HEK293 (cell line): ENCODE measurements around the gene CTDSPL2.

ENCODE experiments used
- BCL11A ChIP-seq: fragments of 450-650 bp; formaldehyde crosslinking; IDR thresholded peaks from 2 replicates; pipeline ENCODE4 v1.5.1; 2016; ENCODE audit warnings: low read depth, missing biosample characterization, missing genetic modification characterization
- EGR2 ChIP-seq: fragments of 450-650 bp; formaldehyde crosslinking; IDR thresholded peaks from 2 replicates; pipeline ENCODE4 v1.5.1; 2016; ENCODE audit warnings: low read depth, missing biosample characterization, missing genetic modification characterization
- FEZF1 ChIP-seq: fragments of 450-650 bp; formaldehyde crosslinking; IDR thresholded peaks from 2 replicates; pipeline ENCODE4 v1.5.1; 2016; ENCODE audit warnings: missing biosample characterization, missing genetic modification characterization
- GFI1B ChIP-seq: fragments of 450-650 bp; formaldehyde crosslinking; IDR thresholded peaks from 2 replicates; pipeline ENCODE4 v1.5.1; 2016; ENCODE audit warnings: missing biosample characterization, missing genetic modification characterization
- IKZF3 ChIP-seq: fragments of 450-650 bp; IDR thresholded peaks from 2 replicates; pipeline ENCODE4 v1.5.0; 2018; ENCODE audit warnings: missing biosample characterization, mild to moderate bottlenecking, missing genetic modification characterization, moderate library complexity
- KLF10 ChIP-seq: fragments of 450-650 bp; IDR thresholded peaks from 2 replicates; pipeline ENCODE4 v1.5.1; 2018; ENCODE audit warnings: missing biosample characterization, mild to moderate bottlenecking, missing genetic modification characterization
- MYNN ChIP-seq: fragments of 450-650 bp; formaldehyde crosslinking; IDR thresholded peaks from 2 replicates; pipeline ENCODE4 v1.5.1; 2016; ENCODE audit warnings: missing biosample characterization, missing genetic modification characterization, borderline replicate concordance
- PRDM2 ChIP-seq: fragments of 450-650 bp; formaldehyde crosslinking; IDR thresholded peaks from 2 replicates; pipeline ENCODE4 v1.5.1; 2016; ENCODE audit warnings: missing biosample characterization, missing genetic modification characterization, borderline replicate concordance
- SCRT2 ChIP-seq: fragments of 450-650 bp; formaldehyde crosslinking; IDR thresholded peaks from 2 replicates; pipeline ENCODE4 v1.5.1; 2016; ENCODE audit warnings: missing biosample characterization, missing genetic modification characterization
- ZBTB1 ChIP-seq: fragments of 450-650 bp; formaldehyde crosslinking; IDR thresholded peaks from 2 replicates; pipeline ENCODE4 v1.5.1; 2016; ENCODE audit warnings: missing biosample characterization, missing genetic modification characterization
- ZBTB20 ChIP-seq: fragments of 450-650 bp; formaldehyde crosslinking; IDR thresholded peaks from 2 replicates; pipeline ENCODE4 v1.5.1; 2016; ENCODE audit warnings: missing biosample characterization, missing genetic modification characterization
- ZBTB7A ChIP-seq: fragments of 450-650 bp; formaldehyde crosslinking; IDR thresholded peaks from 2 replicates; pipeline ENCODE4 v1.5.1; 2016; ENCODE audit warnings: low read depth, missing biosample characterization, missing genetic modification characterization
- ZNF138 ChIP-seq: fragments of 450-650 bp; formaldehyde crosslinking; IDR thresholded peaks from 2 replicates; pipeline ENCODE4 v1.5.1; 2016; ENCODE audit warnings: missing biosample characterization, missing genetic modification characterization, borderline replicate concordance
- ZNF169 ChIP-seq: fragments of 450-650 bp; formaldehyde crosslinking; IDR thresholded peaks from 2 replicates; pipeline ENCODE4 v1.5.1; 2016; ENCODE audit warnings: missing biosample characterization, missing genetic modification characterization
- ZNF202 ChIP-seq: fragments of 450-650 bp; formaldehyde crosslinking; IDR thresholded peaks from 2 replicates; pipeline ENCODE4 v1.5.1; 2016; ENCODE audit warnings: missing biosample characterization, missing genetic modification characterization, borderline replicate concordance
- ZNF221 ChIP-seq: fragments of 450-650 bp; formaldehyde crosslinking; IDR thresholded peaks from 2 replicates; pipeline ENCODE4 v1.5.1; 2017; ENCODE audit warnings: missing biosample characterization, missing genetic modification characterization, borderline replicate concordance
- ZNF239 ChIP-seq: fragments of 450-650 bp; formaldehyde crosslinking; IDR thresholded peaks from 2 replicates; pipeline ENCODE4 v1.5.1; 2016; ENCODE audit warnings: missing biosample characterization, missing genetic modification characterization
- ZNF350 ChIP-seq: fragments of 450-650 bp; formaldehyde crosslinking; IDR thresholded peaks from 2 replicates; pipeline ENCODE4 v1.5.0; 2017; ENCODE audit warnings: missing biosample characterization, mild to moderate bottlenecking, missing genetic modification characterization
- ZNF398 ChIP-seq: fragments of 450-650 bp; formaldehyde crosslinking; IDR thresholded peaks from 2 replicates; pipeline ENCODE4 v1.5.1; 2017; ENCODE audit warnings: missing biosample characterization, missing genetic modification characterization
- ZNF404 ChIP-seq: fragments of 450-650 bp; formaldehyde crosslinking; IDR thresholded peaks from 2 replicates; pipeline ENCODE4 v1.5.1; 2017; ENCODE audit warnings: missing biosample characterization, missing genetic modification characterization
- ZNF423 ChIP-seq: fragments of 450-650 bp; formaldehyde crosslinking; IDR thresholded peaks from 2 replicates; pipeline ENCODE4 v1.5.1; 2016; ENCODE audit warnings: missing biosample characterization, missing genetic modification characterization
- ZNF600 ChIP-seq: fragments of 450-650 bp; formaldehyde crosslinking; IDR thresholded peaks from 2 replicates; pipeline ENCODE4 v1.5.1; 2016; ENCODE audit warnings: missing biosample characterization, missing genetic modification characterization
- ZNF626 ChIP-seq: fragments of 450-650 bp; sonication (Bioruptor Pico); formaldehyde crosslinking; IDR thresholded peaks from 2 replicates; pipeline ENCODE4 v1.5.1; 2018; ENCODE audit warnings: missing biosample characterization, missing genetic modification characterization, inconsistent platforms
- ZNF629 ChIP-seq: fragments of 450-650 bp; formaldehyde crosslinking; IDR thresholded peaks from 2 replicates; pipeline ENCODE4 v1.5.1; 2017; ENCODE audit warnings: missing biosample characterization, missing genetic modification characterization
- ZNF701 ChIP-seq: fragments of 450-650 bp; formaldehyde crosslinking; IDR thresholded peaks from 2 replicates; pipeline ENCODE4 v1.5.1; 2016; ENCODE audit warnings: missing biosample characterization, missing genetic modification characterization
- ZXDB ChIP-seq: fragments of 450-650 bp; formaldehyde crosslinking; IDR thresholded peaks from 2 replicates; pipeline ENCODE4 v1.5.1; 2016; ENCODE audit warnings: missing biosample characterization, missing genetic modification characterization
- TF ChIP-seq, protein P1 (sequence below): fragments of 450-650 bp; formaldehyde crosslinking; IDR thresholded peaks from 2 replicates; pipeline ENCODE4 v1.5.1; 2016; ENCODE audit warnings: missing biosample characterization, missing genetic modification characterization
- TF ChIP-seq, protein P2 (sequence below): fragments of 450-650 bp; formaldehyde crosslinking; IDR thresholded peaks from 2 replicates; pipeline ENCODE4 v1.5.1; 2016; ENCODE audit warnings: missing biosample characterization, missing genetic modification characterization

Gene CTDSPL2

DNA sequence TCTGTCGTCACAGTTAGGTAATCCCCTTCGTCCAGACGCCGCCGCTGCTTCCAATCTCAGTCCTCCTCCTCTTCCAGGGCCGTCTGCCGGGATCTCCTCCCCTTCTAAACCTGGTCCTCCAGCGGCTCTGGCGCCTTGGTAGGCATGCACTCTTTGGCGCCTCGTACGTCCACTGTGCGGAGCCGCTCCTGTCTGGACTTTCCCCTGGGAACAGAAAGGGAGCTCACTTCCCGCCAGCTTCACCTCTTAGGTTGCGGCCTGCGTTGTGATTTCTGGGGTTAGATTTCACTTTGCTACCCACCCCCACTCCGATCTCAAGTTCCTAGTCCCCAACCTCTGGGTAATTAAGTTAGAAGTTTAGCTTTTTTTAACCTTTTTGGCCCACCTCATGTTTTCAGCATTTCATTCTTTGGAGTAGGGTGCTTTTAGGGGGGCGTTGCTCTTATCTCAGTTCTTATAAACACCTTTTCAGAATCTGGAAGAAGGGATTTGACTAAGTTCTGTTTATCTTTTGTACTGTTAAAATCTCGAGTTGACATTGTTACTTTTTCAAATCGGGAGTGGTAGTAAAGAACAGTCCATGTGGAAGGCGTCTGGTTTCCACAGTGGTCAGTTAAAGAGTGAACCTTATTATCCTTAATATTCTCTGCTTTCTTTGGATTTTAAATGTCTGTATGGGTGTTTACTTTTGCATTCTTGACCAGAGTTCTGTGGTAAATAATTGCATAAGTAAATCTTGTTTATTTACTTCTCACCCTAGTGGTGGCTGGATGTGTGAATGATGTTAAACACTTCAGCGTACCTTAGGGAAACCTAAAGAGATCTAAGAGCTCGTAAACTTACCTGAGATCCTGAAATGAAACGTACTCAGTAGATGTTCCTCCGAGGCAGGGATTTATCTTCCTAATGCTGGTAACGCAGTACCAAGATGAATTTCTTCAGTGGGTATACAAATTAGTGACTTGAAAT, 611 bp downstream of the CTDSPL2 start (continued):
- TF ChIP-seq PRDM2 (tag by site-specific recombination): no peak
- TF ChIP-seq ZNF423 (tag by site-specific recombination): 0 out of 2 replicates have a peak, but pooled peaks have one; percentile 30
- TF ChIP-seq, protein P1, sequence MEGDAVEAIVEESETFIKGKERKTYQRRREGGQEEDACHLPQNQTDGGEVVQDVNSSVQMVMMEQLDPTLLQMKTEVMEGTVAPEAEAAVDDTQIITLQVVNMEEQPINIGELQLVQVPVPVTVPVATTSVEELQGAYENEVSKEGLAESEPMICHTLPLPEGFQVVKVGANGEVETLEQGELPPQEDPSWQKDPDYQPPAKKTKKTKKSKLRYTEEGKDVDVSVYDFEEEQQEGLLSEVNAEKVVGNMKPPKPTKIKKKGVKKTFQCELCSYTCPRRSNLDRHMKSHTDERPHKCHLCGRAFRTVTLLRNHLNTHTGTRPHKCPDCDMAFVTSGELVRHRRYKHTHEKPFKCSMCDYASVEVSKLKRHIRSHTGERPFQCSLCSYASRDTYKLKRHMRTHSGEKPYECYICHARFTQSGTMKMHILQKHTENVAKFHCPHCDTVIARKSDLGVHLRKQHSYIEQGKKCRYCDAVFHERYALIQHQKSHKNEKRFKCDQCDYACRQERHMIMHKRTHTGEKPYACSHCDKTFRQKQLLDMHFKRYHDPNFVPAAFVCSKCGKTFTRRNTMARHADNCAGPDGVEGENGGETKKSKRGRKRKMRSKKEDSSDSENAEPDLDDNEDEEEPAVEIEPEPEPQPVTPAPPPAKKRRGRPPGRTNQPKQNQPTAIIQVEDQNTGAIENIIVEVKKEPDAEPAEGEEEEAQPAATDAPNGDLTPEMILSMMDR (tag by site-specific recombination): 0 out of 2 replicates have a peak, but pooled peaks have one; percentile 26
- TF ChIP-seq MYNN (tag by site-specific recombination): no peak
- no peak for TF ChIP-seq ZNF398 (tag by site-specific recombination)
- TF ChIP-seq ZBTB7A (tag by site-specific recombination): no peak
- TF ChIP-seq ZNF404 (tag by site-specific recombination): no peak
- TF ChIP-seq ZNF701 (tag by site-specific recombination): no peak
- TF ChIP-seq BCL11A (tag by site-specific recombination): no peak
- no peak for TF ChIP-seq ZNF239 (tag by site-specific recombination)
- TF ChIP-seq EGR2 (tag by site-specific recombination): no peak
- TF ChIP-seq ZNF221 (tag by site-specific recombination): no peak
- TF ChIP-seq ZNF600 (tag by site-specific recombination): peak; percentile 72; the same call in 1 of the 2 replicates
- TF ChIP-seq KLF10 (tag by site-specific recombination): no peak; the same call in 1 of the 2 replicates
- TF ChIP-seq ZBTB20 (tag by site-specific recombination): 0 out of 2 replicates have a peak, but pooled peaks have one; percentile 39
- no peak for TF ChIP-seq ZNF350 (tag by site-specific recombination)
- TF ChIP-seq SCRT2 (tag by site-specific recombination): peak; percentile 56
- no peak for TF ChIP-seq ZNF169 (tag by site-specific recombination)
- TF ChIP-seq, protein P2, sequence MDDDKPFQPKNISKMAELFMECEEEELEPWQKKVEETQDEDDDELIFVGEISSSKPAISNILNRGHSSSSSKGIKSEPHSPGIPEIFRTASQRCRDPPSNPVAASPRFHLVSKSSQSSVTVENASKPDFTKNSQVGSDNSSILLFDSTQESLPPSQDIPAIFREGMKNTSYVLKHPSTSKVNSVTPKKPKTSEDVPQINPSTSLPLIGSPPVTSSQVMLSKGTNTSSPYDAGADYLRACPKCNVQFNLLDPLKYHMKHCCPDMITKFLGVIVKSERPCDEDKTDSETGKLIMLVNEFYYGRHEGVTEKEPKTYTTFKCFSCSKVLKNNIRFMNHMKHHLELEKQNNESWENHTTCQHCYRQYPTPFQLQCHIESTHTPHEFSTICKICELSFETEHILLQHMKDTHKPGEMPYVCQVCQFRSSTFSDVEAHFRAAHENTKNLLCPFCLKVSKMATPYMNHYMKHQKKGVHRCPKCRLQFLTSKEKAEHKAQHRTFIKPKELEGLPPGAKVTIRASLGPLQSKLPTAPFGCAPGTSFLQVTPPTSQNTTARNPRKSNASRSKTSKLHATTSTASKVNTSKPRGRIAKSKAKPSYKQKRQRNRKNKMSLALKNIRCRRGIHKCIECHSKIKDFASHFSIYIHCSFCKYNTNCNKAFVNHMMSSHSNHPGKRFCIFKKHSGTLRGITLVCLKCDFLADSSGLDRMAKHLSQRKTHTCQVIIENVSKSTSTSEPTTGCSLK: no peak
- 0 out of 2 replicates have a peak, but pooled peaks have one; percentile 17 for TF ChIP-seq FEZF1
- no peak for TF ChIP-seq ZBTB1 (tag by site-specific recombination)
- 0 out of 2 replicates have a peak, but pooled peaks have one; percentile 61 for TF ChIP-seq GFI1B (tag by site-specific recombination)
- peak; percentile 66 for TF ChIP-seq IKZF3 (tag by site-specific recombination)
- TF ChIP-seq ZNF629: 0 out of 2 replicates have a peak, but pooled peaks have one; percentile 67
- TF ChIP-seq ZNF138: no peak
- TF ChIP-seq ZNF202: no peak
- no peak for TF ChIP-seq ZNF626 (tag by site-specific recombination)
- TF ChIP-seq ZXDB (tag by site-specific recombination): 0 out of 2 replicates have a peak, but pooled peaks have one; percentile 11
